GM19238 (cell line): ENCODE measurements around the gene FKBP10.

ENCODE experiments used
- DNase-seq: peaks from one replicate; pipeline ENCODE4 v3.0.0; 2011; ENCODE audit warnings: low spot score; ENCODE audit not compliant: insufficient read length

The FKBP10 gene

GRCh38 chr17:41782142-41782541 is 30.7 kb upstream of the FKBP10 start:
- DNase-seq: no peak

GRCh38 chr17:41784207-41784744 is 28.5 kb upstream of the FKBP10 start:
- DNase-seq: no peak

DNA sequence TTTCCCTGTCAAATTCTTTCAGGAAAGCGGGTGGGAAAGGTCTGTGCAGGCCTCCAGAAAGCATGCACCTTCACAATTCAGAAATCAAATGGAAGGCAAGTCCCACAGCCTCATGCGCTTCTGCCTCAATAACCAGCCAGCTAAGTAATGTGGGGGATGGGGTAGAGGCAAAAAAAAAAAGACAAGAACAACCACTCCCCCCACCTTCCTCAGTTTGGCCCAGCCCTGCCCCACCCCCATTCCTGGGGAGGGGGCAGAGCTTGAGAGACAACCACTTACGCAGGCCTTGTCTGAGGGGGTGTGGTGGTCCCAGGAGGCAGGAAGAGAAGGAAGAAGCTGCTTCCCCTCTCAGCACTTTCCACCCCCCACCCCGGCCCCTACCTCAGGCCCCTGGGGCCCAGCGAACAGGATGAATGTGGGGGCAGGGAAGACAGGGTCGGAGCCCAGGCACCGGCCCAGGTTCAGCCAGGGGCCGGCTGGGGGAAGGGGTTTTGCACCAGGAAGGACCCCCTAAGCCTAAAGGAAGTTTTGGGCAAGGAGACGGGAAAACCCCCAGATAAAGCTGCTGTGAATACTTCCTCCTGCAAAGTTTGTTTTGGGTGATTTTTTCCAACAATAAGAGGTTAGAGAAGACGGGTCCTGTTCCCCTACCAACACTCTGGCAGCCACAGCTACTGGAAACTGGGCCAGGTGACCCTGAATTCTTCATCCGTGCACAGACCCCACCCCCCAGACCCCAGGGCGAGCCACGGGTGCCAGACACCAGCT is 27.5 kb upstream of the FKBP10 start:
- no peak for DNase-seq

- DNase-seq: no peak
Measured at GRCh38 chr17:41785859-41786226, 27.0 kb upstream of the FKBP10 start.

DNA sequence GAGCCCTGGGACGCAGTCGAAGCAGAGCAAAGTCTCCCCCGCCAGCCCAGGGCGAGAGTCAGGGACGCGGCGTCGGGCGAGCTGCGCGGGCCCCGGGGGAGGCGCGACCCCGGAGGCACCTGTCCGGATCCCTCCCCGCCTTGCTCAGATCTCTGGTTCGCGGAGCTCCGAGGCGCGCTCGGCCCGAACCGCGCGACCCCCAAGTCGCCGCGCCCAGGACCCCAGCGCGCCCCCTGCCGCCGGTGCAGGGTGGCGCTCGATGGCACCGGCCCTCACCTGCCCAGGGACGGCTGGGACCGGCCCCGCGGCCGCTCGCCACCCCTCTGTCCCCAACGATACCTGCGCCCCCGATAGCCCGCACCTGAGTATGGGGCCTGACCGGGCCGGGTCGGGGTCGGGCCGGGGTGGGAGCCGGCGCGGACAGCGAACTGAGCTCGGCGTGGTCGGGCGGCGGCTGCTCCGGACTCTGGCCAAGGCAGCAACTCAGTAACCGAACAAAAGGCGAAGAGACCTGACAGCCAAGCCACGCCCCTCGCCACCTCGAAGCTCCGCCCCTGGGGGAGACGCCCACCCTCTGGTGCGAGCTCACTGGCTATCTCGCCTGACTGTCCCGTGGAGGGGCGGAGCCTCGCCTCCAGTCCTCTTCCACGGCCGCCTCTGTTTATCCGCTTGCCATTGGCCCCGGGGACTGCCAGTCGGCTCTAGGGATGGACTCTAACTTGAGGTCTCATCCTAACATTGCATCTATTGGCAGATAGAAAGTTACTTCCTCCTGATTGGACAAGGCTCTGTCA is 26.4 kb upstream of the FKBP10 start, which contains the start of gene JUP:
TSS of gene JUP (minus strand) at position 485 of the 794 bp plus-strand sequence. CDS start 14,857 bp downstream, outside the sequence.
- peak; percentile 94 for DNase-seq

DNA sequence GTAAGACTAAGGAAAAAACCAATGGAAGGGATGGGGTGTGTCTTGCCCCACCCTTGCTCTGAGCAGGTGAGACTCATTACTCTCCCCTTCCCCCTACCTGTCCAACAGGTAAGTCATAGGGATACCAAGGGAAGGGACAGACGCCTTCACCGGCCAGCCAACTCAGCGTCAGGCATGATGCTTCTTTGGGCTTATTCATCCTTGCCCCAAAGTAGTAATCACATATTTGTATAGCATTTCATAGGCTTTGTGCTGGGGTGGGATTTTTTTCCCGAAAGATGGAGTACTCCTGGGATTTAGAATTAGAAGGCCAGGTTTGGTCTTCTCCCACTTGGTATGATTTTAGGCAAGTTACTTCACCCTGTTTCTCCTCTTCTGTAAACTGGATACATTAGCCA is 25.8 kb upstream of the FKBP10 start:
- no peak for DNase-seq

DNA sequence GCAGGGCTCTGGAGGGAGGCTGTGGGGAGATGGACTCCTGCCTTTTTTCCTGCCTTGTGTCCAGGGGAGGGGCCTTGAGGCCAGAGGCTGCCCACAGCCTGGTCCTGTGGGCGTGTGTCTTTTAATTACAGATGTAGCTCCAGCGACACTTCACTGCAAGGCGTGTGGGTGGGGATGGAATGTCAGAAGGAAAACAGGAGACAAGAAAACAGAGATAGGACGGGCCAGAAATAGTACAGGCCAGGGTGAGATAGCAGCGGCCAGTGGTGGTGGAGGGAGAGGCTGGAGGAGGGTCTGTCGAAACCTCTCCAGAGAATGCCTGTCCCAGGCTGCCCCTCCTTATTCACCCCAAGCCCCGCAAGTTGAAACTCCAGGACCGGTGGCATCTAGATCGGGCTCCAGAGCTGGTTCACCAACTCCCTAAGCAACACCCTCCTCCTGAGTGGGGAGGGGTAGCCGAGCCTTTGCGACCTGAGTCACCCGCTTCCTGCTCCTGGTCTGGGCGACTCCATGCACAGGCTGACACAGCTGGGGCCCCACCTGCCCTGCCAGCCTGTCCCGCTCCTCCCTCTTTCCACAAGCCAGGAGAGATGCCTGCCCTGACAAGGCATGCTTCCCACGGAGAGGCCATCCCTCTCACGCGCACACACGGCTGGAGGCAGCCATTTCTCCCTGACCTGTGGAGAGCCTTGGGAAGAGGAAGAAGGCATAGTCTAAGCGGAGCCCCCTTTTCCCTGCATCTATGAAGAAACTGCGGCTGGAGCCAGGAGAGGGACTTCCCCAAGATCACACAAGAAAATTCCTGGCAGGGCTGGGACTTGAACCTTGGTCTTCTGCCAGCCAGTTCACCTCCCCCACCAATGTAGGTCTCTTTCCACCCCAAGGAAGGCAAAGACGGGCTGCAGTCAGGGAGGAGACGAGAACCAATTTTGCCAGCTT is 19.7 kb upstream of the FKBP10 start:
- DNase-seq: no peak

DNA sequence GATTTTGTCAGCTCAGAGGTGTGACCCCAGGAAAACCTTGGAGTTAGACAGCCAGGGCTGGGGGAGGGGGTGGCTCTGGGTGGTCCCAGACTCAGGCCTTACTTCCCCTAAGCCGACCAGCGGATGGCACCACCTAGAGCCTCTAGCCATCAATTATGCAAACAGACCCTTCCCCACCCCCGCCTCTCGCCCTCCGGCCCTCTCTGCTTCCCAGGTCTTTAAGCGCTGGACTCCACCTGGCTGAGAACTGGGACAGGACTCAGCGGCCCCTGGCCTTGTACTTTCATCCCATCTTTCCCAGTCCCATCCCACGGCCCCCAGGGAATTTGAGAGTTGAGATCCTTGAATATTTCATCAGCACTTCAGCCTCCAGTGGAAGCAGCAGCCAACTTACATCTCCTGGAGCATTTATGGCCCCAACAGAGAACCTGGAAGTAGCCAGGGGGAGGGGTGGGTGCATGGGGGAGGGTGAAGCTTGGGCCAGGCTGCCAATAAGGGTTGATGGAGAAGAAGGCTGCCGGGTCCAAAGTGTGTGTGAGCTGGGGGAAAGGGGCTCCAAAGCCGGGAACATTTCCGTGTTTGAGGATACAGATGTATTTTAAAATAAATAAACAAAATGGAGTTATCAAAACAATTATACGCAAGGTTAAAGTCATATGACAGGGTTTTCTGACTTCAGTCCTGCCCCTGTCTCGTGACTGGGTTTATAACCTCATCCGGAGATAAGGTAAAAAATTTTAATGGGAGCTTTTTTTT is 18.8 kb upstream of the FKBP10 start:
- DNase-seq: no peak

DNA sequence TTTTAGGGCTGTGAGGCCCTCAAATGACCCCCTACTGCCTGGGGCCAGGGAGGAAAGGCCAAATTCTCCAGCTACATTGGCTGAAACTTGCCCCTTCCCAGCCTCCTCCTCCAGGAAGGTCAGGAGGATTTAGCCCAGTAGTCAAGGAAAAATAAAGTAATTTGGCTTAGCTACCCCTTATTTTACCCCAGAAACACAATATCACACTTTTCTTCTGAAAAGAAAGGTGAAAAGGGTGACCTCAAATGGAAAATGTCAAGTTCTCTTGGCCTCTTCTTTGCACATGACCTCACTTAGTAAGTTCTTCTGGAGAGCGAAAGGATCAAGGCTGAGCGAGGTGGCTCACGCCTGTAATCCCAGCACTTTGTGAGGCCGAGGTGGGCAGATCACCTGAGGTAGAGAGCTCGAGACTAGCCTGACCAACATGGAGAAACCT is 18.2 kb upstream of the FKBP10 start:
- no peak for DNase-seq

- no peak for DNase-seq
Measured at GRCh38 chr17:41796121-41796895, 16.5 kb upstream of the FKBP10 start.

DNA sequence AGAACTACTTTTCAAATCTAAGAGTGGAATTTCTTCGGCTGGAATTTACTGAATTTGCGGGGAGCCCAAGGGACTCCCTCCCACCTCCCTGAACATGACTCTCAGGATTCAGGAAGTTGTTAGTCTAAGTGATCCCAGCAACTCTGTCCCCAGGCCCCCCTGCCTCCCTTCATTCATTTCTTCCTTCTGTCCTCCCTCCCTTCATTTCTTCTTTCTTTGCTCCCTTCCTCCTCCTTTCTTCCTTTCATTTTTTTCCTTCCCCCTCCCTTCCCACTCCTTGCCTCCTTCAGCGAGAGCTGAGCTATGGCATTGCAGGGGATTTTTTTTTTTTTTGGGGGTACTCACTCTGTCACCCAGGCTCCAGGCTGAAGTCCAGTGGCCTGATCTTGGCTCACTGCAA is 15.4 kb upstream of the FKBP10 start:
- no peak for DNase-seq

- DNase-seq: no peak
Measured at GRCh38 chr17:41799366-41799765, 13.4 kb upstream of the FKBP10 start.

DNA sequence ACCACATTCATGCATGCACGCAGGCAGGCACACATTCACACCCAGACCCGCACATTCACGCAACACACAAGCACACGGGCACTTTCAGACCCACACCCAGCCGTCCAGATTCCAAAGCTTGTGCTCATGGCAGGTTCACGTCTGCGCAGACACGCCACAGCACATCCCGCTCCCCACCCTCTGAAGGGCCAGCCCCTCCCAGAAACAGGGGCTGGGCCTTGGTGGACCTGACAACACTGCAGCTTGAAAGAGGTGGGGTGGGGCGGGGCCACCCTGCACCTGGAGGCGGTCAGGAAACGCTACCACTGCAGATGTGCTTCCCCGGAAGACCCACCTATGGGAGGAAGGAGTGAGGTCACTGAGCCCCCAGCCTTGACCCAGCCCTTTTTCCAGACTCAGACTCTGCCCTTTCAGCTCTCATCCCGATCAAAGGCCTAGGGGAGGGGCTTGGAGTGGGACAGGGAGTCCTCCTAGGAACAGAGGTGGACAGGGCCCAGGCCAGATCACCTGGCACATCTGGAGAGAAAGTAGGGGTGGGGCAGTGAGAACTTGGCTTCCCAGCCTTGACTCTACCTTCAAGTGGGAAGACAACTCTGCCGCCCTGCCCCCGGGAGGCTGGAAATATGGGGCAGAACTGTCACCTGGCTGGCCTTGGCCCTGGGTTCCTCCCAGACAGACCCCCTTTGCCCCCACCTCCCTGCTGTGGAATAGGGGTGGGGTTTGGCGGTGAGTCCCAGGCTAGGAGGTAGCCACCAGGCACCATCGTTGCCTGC is 12.0 kb upstream of the FKBP10 start:
- DNase-seq: no peak

DNA sequence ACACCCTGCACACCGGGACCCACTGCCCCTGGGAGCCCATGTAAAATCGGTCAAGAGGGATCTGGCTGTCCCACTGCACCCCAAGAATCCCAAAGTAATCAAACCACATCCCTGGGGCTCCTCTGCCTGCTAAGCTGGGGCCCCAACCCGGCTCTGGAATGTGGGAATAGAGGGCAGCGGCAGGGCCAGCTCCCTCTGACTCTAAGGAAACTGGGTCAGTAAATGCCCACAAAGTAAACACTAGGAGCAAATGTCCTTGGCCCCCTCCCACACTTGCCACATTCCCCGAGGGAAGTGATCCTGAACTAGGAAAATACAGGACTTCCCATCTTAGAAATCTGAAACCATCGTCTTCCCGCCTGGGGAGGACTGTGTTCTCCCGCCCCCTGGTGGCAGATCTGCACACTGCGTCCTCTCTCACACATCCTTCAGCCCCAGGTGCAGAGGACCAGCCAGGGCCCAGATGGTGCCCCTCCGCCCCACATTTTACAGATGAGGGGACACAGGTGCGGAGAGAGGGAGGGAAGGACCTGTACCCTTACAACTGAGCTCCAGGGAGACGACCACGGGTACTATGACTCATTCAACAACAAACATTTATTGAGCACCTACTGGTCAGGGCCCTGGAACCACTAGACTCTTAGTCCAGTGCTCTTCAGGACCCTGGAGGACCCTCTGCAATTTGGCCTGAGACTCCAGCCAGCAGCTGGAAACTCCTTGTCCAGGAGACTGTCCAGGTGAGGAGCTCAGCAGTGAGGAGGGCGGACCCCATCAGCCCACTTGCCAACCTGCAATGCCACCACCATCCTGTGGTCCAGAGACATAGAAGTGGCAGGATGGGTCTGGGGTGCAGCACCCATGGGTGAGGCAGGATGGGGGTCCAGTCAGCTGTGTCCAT is 11.2 kb upstream of the FKBP10 start:
- peak; percentile 75 for DNase-seq

DNA sequence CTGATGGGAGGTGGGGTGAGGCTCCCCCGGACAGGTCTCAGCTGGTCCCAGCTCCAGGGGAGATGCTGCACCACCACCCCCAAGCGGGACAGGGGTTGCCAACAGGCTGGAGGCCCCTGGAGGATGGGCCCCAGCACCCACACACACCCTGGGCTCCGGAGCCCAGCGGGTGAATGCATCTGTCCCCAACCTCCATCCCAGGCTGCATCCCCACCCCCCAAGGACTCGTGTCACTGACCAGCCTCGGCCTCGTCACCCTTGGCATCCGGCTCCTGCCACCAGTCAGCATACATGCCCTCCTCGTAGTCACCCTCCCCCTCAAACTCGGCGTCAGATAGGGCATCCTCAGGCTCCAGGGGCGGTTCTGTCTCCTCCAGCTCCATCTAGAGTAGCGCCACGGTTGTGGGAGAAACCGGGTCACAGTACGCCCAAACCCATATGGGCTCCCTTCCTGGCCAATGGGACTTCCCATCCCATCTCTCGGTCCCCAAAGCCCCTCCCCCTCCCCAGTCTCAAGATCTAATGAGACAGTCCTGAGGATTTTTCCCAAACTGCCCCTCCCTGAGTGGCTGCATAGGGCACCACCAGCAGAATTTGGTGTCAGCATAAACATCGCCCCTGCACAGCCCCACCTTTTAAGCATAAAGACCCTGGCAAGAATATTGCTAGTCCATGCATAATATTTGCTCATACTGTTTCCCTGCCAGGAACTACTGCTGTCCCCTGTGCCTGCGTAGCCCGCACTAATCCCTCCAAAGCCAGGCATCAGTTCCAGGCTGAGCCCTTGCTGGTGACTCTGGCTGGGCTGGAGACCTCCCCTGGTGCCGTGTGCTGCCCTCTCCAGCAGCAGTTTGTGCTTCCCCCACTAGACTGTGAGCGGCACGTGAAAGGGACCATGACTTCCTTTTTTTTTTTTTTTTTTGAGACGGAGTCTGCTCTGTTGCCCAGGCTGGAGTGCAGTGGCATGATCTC is 9.5 kb upstream of the FKBP10 start:
- no peak for DNase-seq

DNA sequence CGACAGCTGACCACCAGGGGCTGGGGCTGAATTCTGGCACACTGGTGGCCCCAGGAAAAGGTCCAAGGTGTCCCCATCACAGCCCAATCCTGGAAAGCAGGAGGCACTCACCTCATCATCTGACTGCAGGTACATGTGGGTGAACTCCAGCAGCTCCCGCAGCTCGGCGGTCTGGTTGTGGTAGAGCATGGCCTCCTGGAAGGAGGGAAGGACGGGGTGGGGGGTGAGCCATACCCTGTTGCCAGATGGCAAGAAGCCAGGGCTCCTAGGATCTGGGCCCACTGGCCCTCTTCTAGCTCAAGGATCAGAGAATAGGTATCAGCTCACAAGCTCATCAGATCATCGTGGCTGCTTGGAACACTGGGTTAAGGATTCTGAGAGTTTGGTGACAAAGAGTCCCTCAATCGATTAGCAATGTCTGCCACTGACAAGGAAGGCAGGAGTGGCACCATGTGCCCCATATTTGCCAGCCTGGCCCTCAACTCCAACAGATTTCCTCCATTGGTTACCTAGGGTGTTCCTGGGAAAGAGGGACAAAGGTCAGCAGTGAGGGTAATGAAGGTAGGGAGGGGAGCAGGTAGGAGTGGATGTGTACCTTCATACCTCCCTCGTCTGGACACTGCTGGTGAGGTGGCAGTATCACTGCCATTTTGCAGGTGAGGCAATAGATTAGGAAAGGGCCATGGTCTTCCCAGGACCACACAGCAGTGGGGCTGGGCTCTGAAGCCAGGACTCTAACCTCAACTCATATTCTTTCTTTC is 5.9 kb upstream of the FKBP10 start:
- no peak for DNase-seq
